GM12874 (cell line): ENCODE measurements around the gene ELP5.

Experiments
- TF ChIP-seq, protein P1 (sequence below): IDR thresholded peaks from 2 replicates; pipeline ENCODE4 v1.5.1; 2011; ENCODE audit warnings: low read depth, mild to moderate bottlenecking, control low read depth, low read length, moderate library complexity; ENCODE audit not compliant: insufficient read depth

Gene ELP5

DNA sequence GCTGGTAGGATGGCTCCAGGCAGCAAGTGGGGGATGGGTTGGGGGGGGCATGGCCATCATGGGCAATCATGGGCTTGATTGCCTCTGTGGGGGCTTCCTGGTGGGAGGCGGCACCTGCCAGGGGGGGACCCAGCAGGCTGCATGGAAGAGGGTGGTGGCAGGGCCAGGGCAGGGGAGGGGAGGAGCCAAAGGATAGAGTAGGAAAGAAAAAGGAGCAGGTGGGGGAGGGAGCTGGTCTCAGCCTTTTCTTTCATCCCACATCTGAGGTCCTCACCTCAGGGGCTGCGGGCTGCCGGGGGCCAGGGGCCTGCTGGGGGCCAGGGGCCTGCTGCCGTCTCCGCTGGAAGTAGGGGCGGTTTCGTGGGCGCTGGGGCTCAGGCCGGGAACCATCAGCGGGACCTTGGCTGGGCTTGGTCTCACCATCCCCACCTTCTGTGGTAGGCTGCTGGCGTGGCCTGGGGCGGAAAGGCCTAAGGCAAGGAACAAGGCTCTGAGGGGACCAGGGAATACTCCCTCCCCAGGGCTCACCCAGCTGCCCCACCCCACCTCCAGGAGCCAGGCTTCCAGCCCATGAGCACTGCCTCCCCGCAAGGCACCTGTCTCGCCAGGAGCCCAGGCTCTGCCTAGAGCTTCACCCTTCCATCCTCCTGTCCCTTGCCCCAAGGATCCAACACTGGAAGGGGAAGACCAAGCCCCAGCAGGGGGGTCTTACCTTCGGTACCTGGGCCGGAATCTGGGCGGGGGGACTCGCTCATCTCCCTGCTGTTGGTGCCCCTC is 37.4 kb downstream of the ELP5 start:
- TF ChIP-seq, protein P1, sequence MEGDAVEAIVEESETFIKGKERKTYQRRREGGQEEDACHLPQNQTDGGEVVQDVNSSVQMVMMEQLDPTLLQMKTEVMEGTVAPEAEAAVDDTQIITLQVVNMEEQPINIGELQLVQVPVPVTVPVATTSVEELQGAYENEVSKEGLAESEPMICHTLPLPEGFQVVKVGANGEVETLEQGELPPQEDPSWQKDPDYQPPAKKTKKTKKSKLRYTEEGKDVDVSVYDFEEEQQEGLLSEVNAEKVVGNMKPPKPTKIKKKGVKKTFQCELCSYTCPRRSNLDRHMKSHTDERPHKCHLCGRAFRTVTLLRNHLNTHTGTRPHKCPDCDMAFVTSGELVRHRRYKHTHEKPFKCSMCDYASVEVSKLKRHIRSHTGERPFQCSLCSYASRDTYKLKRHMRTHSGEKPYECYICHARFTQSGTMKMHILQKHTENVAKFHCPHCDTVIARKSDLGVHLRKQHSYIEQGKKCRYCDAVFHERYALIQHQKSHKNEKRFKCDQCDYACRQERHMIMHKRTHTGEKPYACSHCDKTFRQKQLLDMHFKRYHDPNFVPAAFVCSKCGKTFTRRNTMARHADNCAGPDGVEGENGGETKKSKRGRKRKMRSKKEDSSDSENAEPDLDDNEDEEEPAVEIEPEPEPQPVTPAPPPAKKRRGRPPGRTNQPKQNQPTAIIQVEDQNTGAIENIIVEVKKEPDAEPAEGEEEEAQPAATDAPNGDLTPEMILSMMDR = no peak

DNA sequence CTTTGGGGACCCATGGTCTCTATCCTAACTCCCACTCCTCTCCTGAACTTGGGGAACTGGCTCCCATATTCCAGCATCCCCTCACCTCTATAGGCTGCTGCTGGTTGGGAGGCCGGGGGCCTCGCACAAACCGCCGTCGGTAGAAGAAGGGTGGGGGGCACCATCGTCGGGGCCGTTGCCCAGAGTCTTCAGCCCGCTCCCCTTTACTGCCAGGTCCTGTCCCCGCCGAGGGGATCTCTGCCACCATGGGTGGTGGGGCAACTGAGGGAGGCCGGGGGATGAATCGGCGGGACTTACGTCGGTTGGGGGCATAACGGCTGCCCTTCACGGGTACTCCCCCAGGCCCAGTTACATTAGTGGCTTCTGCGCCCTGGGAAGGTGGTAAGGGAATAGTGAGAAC is 38.2 kb downstream of the ELP5 start:
- TF ChIP-seq, protein P1 = no peak

DNA sequence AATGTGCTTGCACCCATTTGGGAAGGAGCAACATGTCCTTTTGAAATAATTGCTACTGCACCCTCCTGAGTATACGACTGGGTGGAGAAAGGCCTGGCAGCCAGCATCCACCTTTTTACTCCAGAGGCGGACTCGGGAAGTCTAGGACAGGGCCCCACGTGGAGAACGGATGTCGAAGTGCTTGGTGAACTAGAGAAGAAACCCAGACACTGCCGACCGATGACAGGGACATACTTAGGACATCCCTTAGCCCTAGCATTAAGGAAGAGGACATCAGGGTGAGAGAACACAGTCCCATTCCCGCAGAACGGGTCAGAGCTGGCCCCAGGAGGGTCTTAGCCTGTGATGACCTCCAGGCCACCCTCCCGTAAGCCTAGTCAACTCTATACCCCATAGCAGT is 38.7 kb downstream of the ELP5 start:
- TF ChIP-seq, protein P1 = no peak

DNA sequence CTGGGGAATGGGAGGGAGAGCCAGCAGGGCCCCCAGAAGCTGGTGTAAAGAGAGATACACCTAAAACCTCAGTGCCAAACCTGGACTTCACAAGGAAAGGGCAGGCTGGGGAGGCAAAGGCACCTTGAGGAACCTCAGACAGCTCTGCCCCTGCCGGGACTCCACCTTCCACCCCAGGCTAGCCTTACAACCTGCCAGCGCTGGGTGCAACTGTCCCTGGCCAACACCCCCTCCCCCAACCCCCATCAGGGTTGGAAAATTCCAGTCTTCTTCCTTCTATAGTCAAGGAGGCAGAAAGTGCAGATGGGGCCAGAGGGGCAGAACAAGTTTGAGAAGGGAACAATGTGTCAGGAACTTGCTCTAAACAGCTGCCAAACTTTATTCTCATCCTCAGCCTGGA is 40.2 kb downstream of the ELP5 start:
- TF ChIP-seq, protein P1 = no peak

DNA sequence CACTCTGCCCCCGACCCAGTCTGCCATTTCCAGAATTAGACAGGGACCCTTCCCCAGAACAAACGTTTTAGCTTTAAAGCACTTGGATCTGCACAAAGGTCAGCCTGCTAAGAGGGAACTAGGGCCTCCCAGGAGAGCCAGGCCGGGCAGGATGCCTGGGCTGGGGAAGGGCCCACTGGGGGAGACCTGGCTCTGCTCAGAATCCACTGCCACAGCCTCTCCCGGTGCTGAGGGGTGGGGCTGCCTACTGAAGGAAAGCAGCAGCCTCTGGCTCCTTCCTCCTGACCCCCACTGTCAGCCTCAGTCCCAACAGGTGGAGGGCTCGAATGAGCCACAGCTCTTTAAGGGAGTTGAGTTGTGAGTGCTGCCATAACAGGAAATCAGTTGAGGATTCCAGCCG is 40.7 kb downstream of the ELP5 start:
- TF ChIP-seq, protein P1 = no peak

DNA sequence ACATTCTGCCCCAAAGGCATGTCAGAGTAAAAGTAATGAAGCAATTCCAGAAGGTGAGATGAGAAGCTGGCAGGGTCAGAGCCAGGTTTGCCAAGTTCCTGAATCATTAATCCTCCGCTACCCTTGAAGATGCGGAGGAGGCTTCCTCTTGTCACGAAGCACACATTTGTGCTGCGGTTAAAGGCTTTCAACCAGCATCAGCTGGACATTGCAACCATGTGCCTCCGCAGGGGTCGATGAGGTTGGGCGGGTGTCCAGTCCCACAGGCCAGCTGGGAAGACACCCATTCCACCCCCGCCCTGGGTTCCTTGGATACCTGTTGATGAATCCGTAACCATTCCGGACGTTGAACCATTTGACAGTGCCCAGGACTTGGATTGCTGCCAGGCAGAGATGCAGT is 41.1 kb downstream of the ELP5 start:
- TF ChIP-seq, protein P1 = no peak

DNA sequence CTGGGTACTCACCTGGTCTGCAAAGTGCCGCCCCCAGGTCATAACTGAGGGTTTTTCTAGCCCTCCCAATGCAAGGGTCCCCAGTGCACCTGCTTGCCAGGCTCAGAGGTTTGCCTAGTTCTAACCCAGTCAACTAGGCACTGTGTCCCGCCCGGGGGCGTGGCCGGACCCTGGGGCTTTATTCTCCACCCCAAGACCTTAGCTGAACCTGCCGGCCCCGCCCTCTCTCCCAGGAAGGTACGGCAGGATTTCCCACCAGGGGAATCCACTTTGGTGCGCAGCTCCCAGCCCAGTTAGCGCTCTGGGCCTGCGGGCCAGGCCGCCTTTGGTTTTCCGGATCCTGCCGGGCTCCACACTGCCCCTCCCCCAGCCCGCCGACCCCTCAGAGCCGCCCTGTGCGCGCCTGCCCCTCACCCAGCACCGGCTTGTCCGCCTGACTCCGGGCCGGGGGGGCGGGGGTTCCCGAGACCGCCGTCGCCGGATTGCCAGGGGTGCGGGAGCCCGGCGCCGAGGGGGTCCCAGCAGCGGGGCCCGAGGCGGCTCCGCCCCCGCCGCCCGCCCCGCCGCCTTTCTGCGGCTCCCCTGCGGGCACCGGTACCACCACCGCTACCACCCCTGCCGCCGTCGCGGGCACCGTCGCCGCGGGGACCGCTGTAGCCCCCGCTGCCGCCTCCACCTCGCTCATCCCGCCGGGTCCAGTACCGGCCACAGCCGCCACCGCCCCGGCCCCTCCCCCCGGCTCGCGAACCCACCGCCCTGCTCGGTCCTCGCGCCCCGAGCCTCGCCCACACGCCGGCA is 42.0 kb downstream of the ELP5 start:
- TF ChIP-seq, protein P1 = no peak
